ENCODE results near the gene TREH. TPM values are rescaled to one million over a fixed set of nuclear protein-coding genes. Genes with fewer than 3 reads are reported as not detected.

Gene TREH
- polyA plus RNA-seq, 1 of the 3 experiments (the other 2 are of a cell fraction) = not detected

GRCh38 chr11:118610225-118610772 is 69.2 kb downstream of the TREH start:
- CTCF ChIA-PET = interaction anchor here (0.6 to 4.2 kb wide), 6 partner anchors 8 to 47 kb away, joined by 3 to 12 read pairs (median 4); no protein-coding TSS in a partner anchor
- Histone ChIP-seq H3K27ac (ENCODE audit: low read depth in 2 of 2, low read length in 1 of 2) (no peak overlapping the region), H3K4me2 (no peak overlapping the region; the same call in 1 of the 2 replicates), H2AFZ (ENCODE audit: low read depth) (no peak overlapping the region), H3K79me2 (ENCODE audit: insufficient read depth) (peaks cover 74% of the 10 kb centered on the region), H4K20me1 (ENCODE audit: insufficient read depth) (no peaks in the 10 kb centered on the region), H3K9me3 (no peaks in the 10 kb centered on the region), H3K9me2 (no peaks in the 10 kb centered on the region), H3K4me3 (ENCODE audit: low read depth in 2 of 2, low read length in 1 of 2) (no peak overlapping the region), H3K9ac (no peak overlapping the region), H3K36me3 (replicated peaks in 1 of 2; ENCODE audit: control insufficient read depth in 1 of 2, insufficient read depth in 2 of 2, low read length in 1 of 2) (peaks cover 4 to 10% of the 10 kb centered on the region in 2 experiments), H3K4me1 (ENCODE audit: control insufficient read depth in 1 of 2, insufficient read depth in 2 of 2, low read depth in 1 of 2, low read length in 1 of 2) (peaks cover 22 to 39% of the 10 kb centered on the region in 2 experiments), H3K27me3 (ENCODE audit: insufficient read depth) (no peaks in the 10 kb centered on the region), H3F3A (replicated peaks; ENCODE audit: insufficient read depth) (peaks cover 19% of the 10 kb centered on the region)
- TF ChIP-seq, protein P1, sequence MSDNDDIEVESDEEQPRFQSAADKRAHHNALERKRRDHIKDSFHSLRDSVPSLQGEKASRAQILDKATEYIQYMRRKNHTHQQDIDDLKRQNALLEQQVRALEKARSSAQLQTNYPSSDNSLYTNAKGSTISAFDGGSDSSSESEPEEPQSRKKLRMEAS (IDR thresholded peaks at IDR 0.05; ENCODE audit: low read depth) = no peak
- no peak for TF ChIP-seq GABPA (IDR thresholded peaks at IDR 0.05; ENCODE audit: low read depth)
- TF ChIP-seq SIN3A (IDR thresholded peaks at IDR 0.05; ENCODE audit: borderline replicate concordance, low read depth, low read length) = no peak
- TF ChIP-seq YY1 (IDR thresholded peaks at IDR 0.05; ENCODE audit: low read depth) = no peak
- TF ChIP-seq FOXJ3 (CRISPR knock-in tag; IDR thresholded peaks at IDR 0.05) = no peak
- no peak for TF ChIP-seq TCF12 (IDR thresholded peaks at IDR 0.05)
- no peak for DNase-seq
- POLR2A ChIA-PET = no interaction called here
- 92% methylated on average over 22 of the region's 42 CpGs for whole genome bisulfite sequencing (ENCODE audit: low lambda C conversion rate)

- H3K79me2 ChIP-seq (ENCODE audit: insufficient read depth) = peaks cover 71% of the 10 kb centered on the region
- H3K4me1 ChIP-seq (ENCODE audit: control insufficient read depth in 1 of 2, insufficient read depth in 2 of 2, low read depth in 1 of 2, low read length in 1 of 2) = peaks cover 29 to 39% of the 10 kb centered on the region in 2 experiments
- TF ChIP-seq EP300 (IDR thresholded peaks at IDR 0.05; ENCODE audit: borderline replicate concordance in 1 of 2, low read depth in 1 of 2, low read length in 1 of 2) = no peak
- no peak for TF ChIP-seq IRF3 (IDR thresholded peaks at IDR 0.05; ENCODE audit: low read depth, low read length)
- TF ChIP-seq MXI1 (IDR thresholded peaks at IDR 0.05; ENCODE audit: low read depth, low read length) = no peak
- TF ChIP-seq MEF2A (IDR thresholded peaks at IDR 0.05; ENCODE audit: borderline replicate concordance, low read depth) = no peak
- TF ChIP-seq TAF1 (IDR thresholded peaks at IDR 0.05; ENCODE audit: borderline replicate concordance, low read depth, low read length) = no peak
- no peak for TF ChIP-seq POLR2AphosphoS5 (IDR thresholded peaks at IDR 0.05; ENCODE audit: low read depth, low read length)
- no peak for TF ChIP-seq YY1 (IDR thresholded peaks at IDR 0.05; ENCODE audit: low read depth)
- no peak for TF ChIP-seq SIN3A (IDR thresholded peaks at IDR 0.05; ENCODE audit: borderline replicate concordance, low read depth, low read length)
- TF ChIP-seq ZBTB33 (IDR thresholded peaks at IDR 0.05; ENCODE audit: borderline replicate concordance, low read depth) = no peak
- no peak for TF ChIP-seq RAD21 (IDR thresholded peaks at IDR 0.05; ENCODE audit: low read length)
- no peak for TF ChIP-seq GATA2 (CRISPR knock-in tag; IDR thresholded peaks at IDR 0.05)
- TF ChIP-seq, protein P1 (IDR thresholded peaks at IDR 0.05; ENCODE audit: low read depth) = no peak
- no peak for TF ChIP-seq EZH2phosphoT487 (IDR thresholded peaks at IDR 0.05; ENCODE audit: borderline replicate concordance, low read depth)
- TF ChIP-seq RXRA (IDR thresholded peaks at IDR 0.05; ENCODE audit: borderline replicate concordance, low read depth) = no peak
- TF ChIP-seq PBX3 (IDR thresholded peaks at IDR 0.05) = no peak
- no peak for TF ChIP-seq FOSL2 (IDR thresholded peaks at IDR 0.05; ENCODE audit: borderline replicate concordance, low read depth)
- TF ChIP-seq NRF1 (IDR thresholded peaks at IDR 0.05; ENCODE audit: low read depth, low read length) = no peak
- TF ChIP-seq ELF1 (IDR thresholded peaks at IDR 0.05) = no peak
- peak overlapping the region; percentile 96; the same call in 1 of the 2 replicates for H3K4me2 ChIP-seq
- no peaks in the 10 kb centered on the region for H3K27me3 ChIP-seq (ENCODE audit: insufficient read depth)
- 98% methylated on average over 44 of the region's 57 CpGs for WGBS (ENCODE audit: low lambda C conversion rate)
- peaks cover 4 to 7% of the 10 kb centered on the region in 2 experiments for H3K36me3 ChIP-seq (replicated peaks in 1 of 2; ENCODE audit: control insufficient read depth in 1 of 2, insufficient read depth in 2 of 2, low read length in 1 of 2)
- H3F3A ChIP-seq (replicated peaks; ENCODE audit: insufficient read depth) = peaks cover 26% of the 10 kb centered on the region
- H4K20me1 ChIP-seq (ENCODE audit: insufficient read depth) = no peaks in the 10 kb centered on the region
- no peaks in the 10 kb centered on the region for H3K9me3 ChIP-seq
- H3K9ac ChIP-seq = 0 out of 2 replicates have a peak overlapping the region, but pooled peaks have one; percentile 99
- DNase-seq = no peak
- H3K27ac ChIP-seq (ENCODE audit: low read depth in 2 of 2, low read length in 1 of 2) = peak overlapping the region in 1 of 2 experiments; percentile 92; a peak in 1 of 4 replicates
- ChIA-PET POLR2A (interaction anchor here (1.1 to 2.9 kb wide), 2 partner anchors 9 to 12 kb away, joined by 3 to 14 read pairs; no protein-coding TSS in a partner anchor), CTCF (interaction anchor here (0.8 to 8.8 kb wide), 8 partner anchors 7 to 48 kb away, joined by 3 to 63 read pairs (median 4); no protein-coding TSS in a partner anchor)
- no peak overlapping the region for H3K4me3 ChIP-seq (ENCODE audit: low read depth in 2 of 2, low read length in 1 of 2)
- no peaks in the 10 kb centered on the region for H3K9me2 ChIP-seq
- H2AFZ ChIP-seq (ENCODE audit: low read depth) = no peak overlapping the region
These were observed 69.8 kb downstream of the TREH start for GRCh38 chr11:118609380-118610224.

Measured in SK-N-SH (cell line).